ENCODE measurements around the gene GIMAP1. TPM values are rescaled to one million over a fixed set of nuclear protein-coding genes. Genes with fewer than 3 reads are reported as not detected.
A peak's percentile ranks its signal among the peaks of the same experiment; 100 is the strongest.

The GIMAP1 gene
- total RNA-seq, 3 donors from 2014 or later = 0.84 to 3.6 (median 2.9) TPM

- DNase-seq (no peak), ATAC-seq (no peak)
- Histone ChIP-seq H3K9me3 (no peaks in the 10 kb centered on the region), H3K36me3 (ENCODE audit: low read depth) (no peaks in the 10 kb centered on the region), H3K4me1 (ENCODE audit: low read depth) (no peaks in the 10 kb centered on the region), H3K4me3 (no peak overlapping the region)
- intact Hi-C loops (cut with DNase I, micrococcal nuclease) = no loop called here
- TF ChIP-seq CTCF (IDR thresholded peaks at IDR 0.05) = no peak
Observed at GRCh38 chr7:150734254-150734653, 17.8 kb downstream of the GIMAP1 start.

DNA sequence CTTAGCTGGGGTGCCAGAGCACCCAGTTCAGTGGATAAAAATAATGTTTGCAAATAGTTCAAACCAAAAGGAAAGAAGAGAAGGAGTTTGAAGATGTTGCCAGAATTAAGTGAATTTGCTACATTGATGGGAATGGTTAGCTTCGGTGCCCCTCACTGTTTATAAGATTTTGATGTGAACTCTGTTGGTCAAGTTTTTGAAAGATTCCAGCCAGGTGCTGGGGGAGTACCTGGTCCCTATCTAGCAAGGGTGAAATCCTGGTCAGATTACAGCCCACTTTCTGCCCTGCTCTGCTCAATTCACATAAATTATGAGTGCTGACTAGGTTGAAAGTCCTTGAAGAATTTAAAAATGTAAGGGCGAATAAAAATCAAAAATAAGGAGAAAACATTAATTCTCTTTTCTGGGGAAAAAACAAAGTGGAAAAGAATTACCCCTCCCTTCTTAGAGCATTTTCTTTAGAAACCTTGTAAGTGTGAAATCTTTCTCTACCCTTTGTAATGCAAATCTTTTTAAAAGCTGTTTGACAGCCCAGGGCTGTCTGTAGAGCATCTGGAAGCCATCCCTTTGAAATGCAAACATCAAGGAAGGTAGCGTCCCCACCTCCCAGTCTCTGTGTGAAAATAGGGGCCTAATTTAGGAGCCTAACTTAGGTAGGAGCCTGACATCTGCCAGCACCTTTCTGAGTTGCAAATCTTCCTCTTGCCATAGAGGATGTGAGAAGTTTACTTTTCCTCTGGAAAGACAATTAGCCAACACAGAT, 19.4 kb downstream of the GIMAP1 start:
- H3K4me1 ChIP-seq (ENCODE audit: low read depth) = no peaks in the 10 kb centered on the region
- H3K36me3 ChIP-seq (ENCODE audit: low read depth) = no peaks in the 10 kb centered on the region
- intact Hi-C loops (cut with DNase I, micrococcal nuclease) = no loop called here
- no peak overlapping the region for H3K4me3 ChIP-seq
- H3K9me3 ChIP-seq = no peaks in the 10 kb centered on the region
- DNase-seq = no peak
- no peak for TF ChIP-seq CTCF (IDR thresholded peaks at IDR 0.05)
- no peak for ATAC-seq

- DNase-seq = no peak
- intact Hi-C loops (cut with DNase I, micrococcal nuclease) = no loop called here
- H3K9me3 ChIP-seq = no peaks in the 10 kb centered on the region
- H3K36me3 ChIP-seq (ENCODE audit: low read depth) = no peaks in the 10 kb centered on the region
- ATAC-seq = no peak
- H3K4me3 ChIP-seq = no peak overlapping the region
- no peaks in the 10 kb centered on the region for H3K4me1 ChIP-seq (ENCODE audit: low read depth)
- TF ChIP-seq CTCF (IDR thresholded peaks at IDR 0.05) = no peak
Observed at GRCh38 chr7:150736864-150737263, 20.5 kb downstream of the GIMAP1 start.

- no peak for TF ChIP-seq CTCF (IDR thresholded peaks at IDR 0.05)
- no peaks in the 10 kb centered on the region for H3K36me3 ChIP-seq (ENCODE audit: low read depth)
- intact Hi-C loops (cut with DNase I, micrococcal nuclease) = no loop called here
- peak in 2 of 3 donors; percentile 27 to 55 for DNase-seq
- H3K4me1 ChIP-seq (ENCODE audit: low read depth) = no peaks in the 10 kb centered on the region
- no peak within 1 kb of the TSS for H3K4me3 ChIP-seq
- ATAC-seq = peak; percentile 50
- no peaks in the 10 kb centered on the region for H3K9me3 ChIP-seq
Observed at GRCh38 chr7:150737265-150738055, 21.0 kb downstream of the GIMAP1 start, which contains the start of gene GIMAP5. TSS of gene GIMAP5 (plus strand) at chr7:150737418. CDS start at chr7:150740885, 3,467 bp downstream.

DNA sequence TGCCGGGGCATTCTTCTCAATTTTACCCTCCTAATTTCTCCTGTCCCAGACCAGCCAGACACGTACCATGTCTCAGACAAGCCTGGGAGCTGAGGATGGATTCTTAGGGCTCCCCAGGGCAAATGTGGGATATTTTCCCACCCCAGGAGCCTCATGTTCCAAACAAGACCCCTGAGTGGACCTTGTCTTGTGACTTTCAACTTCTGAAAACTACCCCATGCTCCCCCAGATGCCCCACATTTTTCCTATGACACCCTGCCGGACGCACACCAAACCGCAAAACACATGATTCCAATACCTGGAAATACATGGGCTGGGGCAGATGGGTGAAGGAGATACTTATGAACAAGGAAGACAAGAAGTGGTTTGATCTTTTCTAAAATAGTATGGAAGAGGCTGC, 21.7 kb downstream of the GIMAP1 start:
- ATAC-seq (no peak), DNase-seq (no peak)
- Histone ChIP-seq H3K4me3 (no peak overlapping the region), H3K4me1 (ENCODE audit: low read depth) (no peaks in the 10 kb centered on the region), H3K9me3 (no peaks in the 10 kb centered on the region), H3K36me3 (ENCODE audit: low read depth) (no peaks in the 10 kb centered on the region)
- intact Hi-C loops (cut with DNase I, micrococcal nuclease) = no loop called here
- no peak for TF ChIP-seq CTCF (IDR thresholded peaks at IDR 0.05)

Measured in mucosa of descending colon (tissue), 3 donors.